Hepatocyte (in vitro differentiated cells): ENCODE results near the gene ACTRT3. TPM values are rescaled to one million over a fixed set of nuclear protein-coding genes. Genes with fewer than 3 reads are reported as not detected.

Source experiments
- DNase-seq: peaks from one replicate; pipeline ENCODE4 v3.0.0-alpha.2; 2016; ENCODE audit warnings: low spot score
- H2AFZ ChIP-seq: fragments of 200-600 bp; sonication (generic); 2 replicates; pipeline ENCODE4 v1.6.0; 2016; ENCODE audit warnings: antibody characterized with exemption, mild to moderate bottlenecking
- H3K27ac ChIP-seq: fragments of 200-600 bp; sonication (generic); 2 replicates; pipeline ENCODE4 v1.5.1; 2016; ENCODE audit warnings: mild to moderate bottlenecking
- H3K27me3 ChIP-seq: fragments of 200-600 bp; sonication (generic); 2 replicates; pipeline ENCODE4 v1.6.1; 2016
- H3K36me3 ChIP-seq: fragments of 200-600 bp; sonication (generic); replicated peaks from 2 replicates; pipeline ENCODE4 v1.5.1; 2016; ENCODE audit warnings: low read depth; ENCODE audit not compliant: insufficient read depth
- H3K4me1 ChIP-seq: fragments of 200-600 bp; sonication (generic); 2 replicates; pipeline ENCODE4 v1.5.1; 2016; ENCODE audit warnings: mild to moderate bottlenecking, moderate library complexity; ENCODE audit not compliant: insufficient read depth
- H3K4me2 ChIP-seq: fragments of 200-600 bp; sonication (generic); 2 replicates; pipeline ENCODE4 v1.6.0; 2016
- H3K4me3 ChIP-seq: fragments of 200-600 bp; sonication (generic); 2 replicates; pipeline ENCODE4 v1.5.1; 2016; ENCODE audit warnings: mild to moderate bottlenecking
- H3K79me2 ChIP-seq: fragments of 200-600 bp; sonication (generic); 2 replicates; pipeline ENCODE4 v1.6.0; 2017; ENCODE audit warnings: mild to moderate bottlenecking
- H3K9me2 ChIP-seq: fragments of 200-600 bp; sonication (generic); replicated peaks from 2 replicates; pipeline ENCODE4 v1.6.0; 2017; ENCODE audit warnings: mild to moderate bottlenecking; ENCODE audit not compliant: insufficient read depth
- H3K9me3 ChIP-seq: fragments of 200-600 bp; sonication (generic); 2 replicates; pipeline ENCODE4 v1.5.1; 2016; ENCODE audit warnings: low read depth, mild to moderate bottlenecking
- H4K20me1 ChIP-seq: fragments of 200-600 bp; sonication (generic); 2 replicates; pipeline ENCODE4 v1.6.0; 2016; ENCODE audit warnings: mild to moderate bottlenecking; ENCODE audit not compliant: insufficient read depth, poor library complexity, severe bottlenecking
- EZH2 ChIP-seq: fragments of 200-600 bp; sonication (generic); IDR thresholded peaks from 2 replicates; pipeline ENCODE4 v1.6.1; 2016; ENCODE audit warnings: antibody characterized with exemption, mild to moderate bottlenecking, borderline replicate concordance
- EZH2phosphoT487 ChIP-seq: fragments of 200-600 bp; sonication (generic); IDR thresholded peaks from one replicate; pipeline ENCODE4 v1.6.1; 2018; ENCODE audit warnings: antibody characterized with exemption, mild to moderate bottlenecking, low read depth, moderate library complexity; ENCODE audit not compliant: unreplicated experiment, severe bottlenecking
- WGBS: methylation state at CpG from one replicate; pipeline ENCODE4 v1.1.6; 2016; ENCODE audit warnings: low lambda C conversion rate; ENCODE audit errors: missing lambda C conversion rate; 5-methylcytosine and 5-hydroxymethylcytosine counted together
- polyA plus RNA-seq: library from polyadenylated mRNA; unstranded; fragments of >200 nt; fragmentation: Nextera tagmentation; extraction: Ambion mirVana; gene quantifications from 2 replicates; pipeline ENCODE4 v1.2.1, GENCODE V29; 2016
- total RNA-seq: library from RNA; depleted of rRNA; stranded (reverse); fragments of >200 nt; gene quantifications from 2 replicates; pipeline ENCODE4 v1.2.3, GENCODE V29; 2014
- TF ChIP-seq, protein P1 (sequence below): fragments of 200-600 bp; sonication (generic); IDR thresholded peaks from 2 replicates; pipeline ENCODE4 v1.5.1; 2016; ENCODE audit warnings: antibody characterized with exemption, mild to moderate bottlenecking; ENCODE audit not compliant: poor library complexity

Gene ACTRT3
- total and polyA plus RNA-seq, 2 experiments from 2014 or later: 7.3 to 8.3 TPM

DNA sequence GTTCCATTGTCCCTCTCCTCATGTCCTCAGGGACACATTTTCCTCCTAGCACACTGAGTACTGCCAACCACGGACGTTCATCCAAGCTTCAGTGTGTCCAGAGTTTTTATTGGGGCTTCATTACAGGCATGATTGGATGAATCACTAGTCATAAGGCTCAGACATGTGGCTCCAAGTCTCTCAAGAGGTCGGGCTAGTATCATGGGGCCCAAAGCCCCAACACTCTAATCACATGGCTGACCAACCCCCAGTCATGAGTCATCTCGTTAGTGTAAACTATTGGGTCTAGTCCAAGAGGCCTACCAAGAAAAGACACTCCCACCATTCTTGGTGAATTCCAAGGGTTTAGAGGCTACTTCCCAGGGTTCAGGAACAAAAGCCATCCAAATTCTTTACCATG is 8.9 kb downstream of the ACTRT3 start:
- no peak overlapping the region for H3K4me3 ChIP-seq
- no peaks in the 10 kb centered on the region for H3K27me3 ChIP-seq
- H3K9me3 ChIP-seq: no peaks in the 10 kb centered on the region
- H3K4me2 ChIP-seq: no peak overlapping the region
- no peak for DNase-seq
- H3K79me2 ChIP-seq: no peaks in the 10 kb centered on the region
- H3K36me3 ChIP-seq: no peaks in the 10 kb centered on the region
- 89% methylated on average over 4 of the region's 4 CpGs for WGBS
- H3K27ac ChIP-seq: no peak overlapping the region
- H3K9me2 ChIP-seq: no peaks in the 10 kb centered on the region
- no peaks in the 10 kb centered on the region for H4K20me1 ChIP-seq
- TF ChIP-seq, protein P1, sequence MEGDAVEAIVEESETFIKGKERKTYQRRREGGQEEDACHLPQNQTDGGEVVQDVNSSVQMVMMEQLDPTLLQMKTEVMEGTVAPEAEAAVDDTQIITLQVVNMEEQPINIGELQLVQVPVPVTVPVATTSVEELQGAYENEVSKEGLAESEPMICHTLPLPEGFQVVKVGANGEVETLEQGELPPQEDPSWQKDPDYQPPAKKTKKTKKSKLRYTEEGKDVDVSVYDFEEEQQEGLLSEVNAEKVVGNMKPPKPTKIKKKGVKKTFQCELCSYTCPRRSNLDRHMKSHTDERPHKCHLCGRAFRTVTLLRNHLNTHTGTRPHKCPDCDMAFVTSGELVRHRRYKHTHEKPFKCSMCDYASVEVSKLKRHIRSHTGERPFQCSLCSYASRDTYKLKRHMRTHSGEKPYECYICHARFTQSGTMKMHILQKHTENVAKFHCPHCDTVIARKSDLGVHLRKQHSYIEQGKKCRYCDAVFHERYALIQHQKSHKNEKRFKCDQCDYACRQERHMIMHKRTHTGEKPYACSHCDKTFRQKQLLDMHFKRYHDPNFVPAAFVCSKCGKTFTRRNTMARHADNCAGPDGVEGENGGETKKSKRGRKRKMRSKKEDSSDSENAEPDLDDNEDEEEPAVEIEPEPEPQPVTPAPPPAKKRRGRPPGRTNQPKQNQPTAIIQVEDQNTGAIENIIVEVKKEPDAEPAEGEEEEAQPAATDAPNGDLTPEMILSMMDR: no peak
- TF ChIP-seq EZH2phosphoT487: no peak
- no peak for TF ChIP-seq EZH2
- H2AFZ ChIP-seq: no peak overlapping the region
- H3K4me1 ChIP-seq: no peaks in the 10 kb centered on the region

DNA sequence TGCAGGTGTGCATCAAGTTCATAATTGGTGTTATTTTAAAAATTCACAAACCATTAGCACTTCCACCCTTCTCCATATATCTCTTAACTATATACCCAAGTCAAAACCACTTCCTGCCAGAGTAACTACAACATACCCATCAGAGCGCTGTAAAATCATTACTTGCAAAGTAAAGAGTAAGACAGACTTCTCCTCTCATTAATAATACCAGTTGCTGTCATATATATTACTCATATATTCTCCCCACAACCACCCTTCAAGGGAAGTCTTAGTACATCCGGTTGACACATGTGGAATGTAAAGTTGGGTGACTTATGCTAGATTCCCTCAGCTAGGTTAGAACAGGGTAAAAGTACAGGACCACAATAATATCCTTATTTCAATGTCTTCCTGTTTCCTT is 10.1 kb downstream of the ACTRT3 start:
- Histone ChIP-seq H3K4me2 (no peak overlapping the region), H2AFZ (no peak overlapping the region), H3K4me3 (no peak overlapping the region), H3K27ac (no peak overlapping the region), H3K4me1 (no peaks in the 10 kb centered on the region), H3K27me3 (no peaks in the 10 kb centered on the region), H3K9me3 (no peaks in the 10 kb centered on the region), H3K36me3 (no peaks in the 10 kb centered on the region), H3K79me2 (no peaks in the 10 kb centered on the region), H4K20me1 (no peaks in the 10 kb centered on the region), H3K9me2 (no peaks in the 10 kb centered on the region)
- WGBS: 87% methylated on average over 2 of the region's 2 CpGs
- no peak for DNase-seq
- TF ChIP-seq EZH2 (no peak), EZH2phosphoT487 (no peak)
- TF ChIP-seq, protein P1: no peak

DNA sequence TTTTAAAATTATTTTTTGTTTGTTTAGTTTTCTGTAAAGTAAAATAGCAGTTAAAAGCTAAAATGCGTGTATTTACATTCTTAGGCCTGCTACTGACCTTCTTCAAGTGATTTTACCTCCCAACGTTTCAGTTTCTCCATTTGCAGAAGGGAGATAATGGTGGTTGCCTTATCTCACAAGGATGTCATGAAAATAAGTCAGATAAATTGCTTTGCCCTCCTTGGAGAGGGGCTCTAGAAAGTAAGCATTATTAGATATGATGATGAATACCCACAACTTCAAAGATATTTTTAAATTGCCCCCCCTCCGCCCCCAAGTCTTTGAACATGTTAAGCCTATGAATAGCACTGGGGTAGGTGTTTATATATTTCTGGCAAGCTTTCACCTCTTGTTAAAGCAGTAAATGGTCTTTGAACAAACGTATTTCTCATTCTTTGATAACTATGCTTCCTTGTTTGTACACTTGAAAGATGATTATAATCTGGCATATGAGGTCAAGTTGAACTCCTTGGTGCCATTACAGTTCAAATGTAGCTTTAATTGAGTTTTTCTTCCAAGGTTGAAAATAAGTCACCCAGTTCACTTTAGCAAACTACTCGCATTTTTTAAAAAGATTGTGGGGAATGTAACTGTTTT is 10.9 kb downstream of the ACTRT3 start:
- Histone ChIP-seq H3K27ac (no peak overlapping the region), H3K4me3 (no peak overlapping the region), H3K4me1 (no peaks in the 10 kb centered on the region), H3K9me2 (no peaks in the 10 kb centered on the region), H3K27me3 (no peaks in the 10 kb centered on the region), H3K4me2 (no peak overlapping the region), H3K79me2 (no peaks in the 10 kb centered on the region), H4K20me1 (no peaks in the 10 kb centered on the region), H2AFZ (no peak overlapping the region), H3K36me3 (no peaks in the 10 kb centered on the region), H3K9me3 (no peaks in the 10 kb centered on the region)
- TF ChIP-seq EZH2phosphoT487 (no peak), EZH2 (no peak)
- TF ChIP-seq, protein P1: no peak
- DNase-seq: no peak
- WGBS: 55% methylated on average over 5 of the region's 5 CpGs
